HepG2 (cell line): Measurements from ENCODE around the gene PCAT6. TPM values are rescaled to one million over a fixed set of nuclear protein-coding genes. Genes with fewer than 3 reads are reported as not detected.

Experiments used
- ARNTL ChIP-seq: sonication (generic); formaldehyde crosslinking; IDR thresholded peaks from 2 replicates; pipeline ENCODE4 v1.4.0; 2020; ENCODE audit warnings: mild to moderate bottlenecking, missing genetic modification reagents
- DNMT1 ChIP-seq: sonication (generic); formaldehyde crosslinking; IDR thresholded peaks from 2 replicates; pipeline ENCODE4 v1.5.1; 2020; ENCODE audit warnings: mild to moderate bottlenecking, missing genetic modification reagents
- ELF3 ChIP-seq: IDR thresholded peaks from 2 replicates; pipeline ENCODE4 v1.6.1; 2016; ENCODE audit warnings: missing genetic modification reagents, missing compliant biosample characterization
- NFE2L2 ChIP-seq: fragments of 150-350 bp; IDR thresholded peaks from 2 replicates; pipeline ENCODE4 v1.6.1; 2014; ENCODE audit warnings: low read length
- NFYC ChIP-seq: IDR thresholded peaks from 2 replicates; pipeline ENCODE4 v1.6.1; 2016; ENCODE audit warnings: missing genetic modification reagents, missing compliant biosample characterization
- RBM39 ChIP-seq: fragments of 200-400 bp; formaldehyde crosslinking; IDR thresholded peaks from one replicate; pipeline ENCODE4 v1.6.1; 2018; ENCODE audit warnings: antibody characterized with exemption, mild to moderate bottlenecking, low read depth, low read length; ENCODE audit not compliant: poor library complexity, severe bottlenecking
- RXRA ChIP-seq: sonication (generic); formaldehyde crosslinking; IDR thresholded peaks from 2 replicates; pipeline ENCODE4 v1.5.1; 2020; ENCODE audit warnings: missing genetic modification reagents
- SMARCC2 ChIP-seq: fragments of 450-650 bp; IDR thresholded peaks from 2 replicates; pipeline ENCODE4 v1.6.1; 2017; ENCODE audit warnings: antibody characterized with exemption, mild to moderate bottlenecking
- SP4 ChIP-seq: sonication (generic); formaldehyde crosslinking; IDR thresholded peaks from 2 replicates; pipeline ENCODE4 v1.8.1; 2023; ENCODE audit warnings: mild to moderate bottlenecking, missing genetic modification reagents
- TAF15 ChIP-seq: fragments of 200-400 bp; formaldehyde crosslinking; IDR thresholded peaks from one replicate; pipeline ENCODE4 v1.6.1; 2018; ENCODE audit warnings: mild to moderate bottlenecking, low read depth, low read length; ENCODE audit not compliant: poor library complexity, severe bottlenecking
- ZKSCAN5 ChIP-seq: sonication (generic); formaldehyde crosslinking; IDR thresholded peaks from 2 replicates; pipeline ENCODE4 v1.5.1; 2020; ENCODE audit warnings: mild to moderate bottlenecking, missing genetic modification reagents
- ZMAT3 ChIP-seq: sonication (generic); formaldehyde crosslinking; conservative IDR thresholded peaks from 2 replicates; pipeline ENCODE4 v1.7.0; 2021; ENCODE audit warnings: missing genetic modification reagents
- ZNF343 ChIP-seq: sonication (generic); formaldehyde crosslinking; IDR thresholded peaks from 2 replicates; pipeline ENCODE4 v1.4.0; 2020; ENCODE audit warnings: mild to moderate bottlenecking, missing genetic modification reagents
- ZNF484 ChIP-seq: sonication (generic); formaldehyde crosslinking; IDR thresholded peaks from 2 replicates; pipeline ENCODE4 v1.5.1; 2020; ENCODE audit warnings: mild to moderate bottlenecking, low read depth, missing genetic modification reagents, borderline replicate concordance
- ZNF709 ChIP-seq: sonication (generic); formaldehyde crosslinking; IDR thresholded peaks from 2 replicates; pipeline ENCODE4 v1.5.0; 2020; ENCODE audit warnings: mild to moderate bottlenecking, missing genetic modification reagents
- polyA plus RNA-seq, 8 experiments: library from polyadenylated mRNA; depleted of rRNA in 3 of 8; stranded (reverse) in 7 of 8; unstranded in 1 of 8; fragments of >200 nt; fragmentation: Illumina TruSeq in 4 of 8; extraction: Trizol in 4 of 8; gene quantifications; 2 replicates each; pipeline versions ENCODE4 v1.2.1 to v1.2.3, GENCODE V29; 2011 to 2016; ENCODE audit warnings: low read depth in 4 of 8, missing spikeins in 1 of 8, mixed read lengths in 1 of 8; ENCODE audit not compliant: insufficient read depth in 1 of 8
- total RNA-seq, 5 experiments: library from RNA; depleted of rRNA; stranded (reverse); fragments of >200 nt; fragmentation: Illumina TruSeq; extraction: Trizol; gene quantifications; 2 replicates each; pipeline ENCODE4 v1.2.3, GENCODE V29; 2016; ENCODE audit warnings: low read depth in 1 of 5
- TF ChIP-seq, protein P1 (sequence below): sonication (generic); formaldehyde crosslinking; IDR thresholded peaks from 2 replicates; pipeline ENCODE4 v1.4.0; 2020; ENCODE audit warnings: missing genetic modification reagents
- TF ChIP-seq, protein P2 (sequence below): sonication (generic); formaldehyde crosslinking; IDR thresholded peaks from 2 replicates; pipeline ENCODE4 v1.9.0; 2021; ENCODE audit warnings: mild to moderate bottlenecking, missing genetic modification reagents

Gene PCAT6
- total and polyA plus RNA-seq, 2 of the 13 experiments (the other 11 are each of a cell fraction or from before 2014, with no cell fraction given), result 0.60 to 4.4 TPM

DNA sequence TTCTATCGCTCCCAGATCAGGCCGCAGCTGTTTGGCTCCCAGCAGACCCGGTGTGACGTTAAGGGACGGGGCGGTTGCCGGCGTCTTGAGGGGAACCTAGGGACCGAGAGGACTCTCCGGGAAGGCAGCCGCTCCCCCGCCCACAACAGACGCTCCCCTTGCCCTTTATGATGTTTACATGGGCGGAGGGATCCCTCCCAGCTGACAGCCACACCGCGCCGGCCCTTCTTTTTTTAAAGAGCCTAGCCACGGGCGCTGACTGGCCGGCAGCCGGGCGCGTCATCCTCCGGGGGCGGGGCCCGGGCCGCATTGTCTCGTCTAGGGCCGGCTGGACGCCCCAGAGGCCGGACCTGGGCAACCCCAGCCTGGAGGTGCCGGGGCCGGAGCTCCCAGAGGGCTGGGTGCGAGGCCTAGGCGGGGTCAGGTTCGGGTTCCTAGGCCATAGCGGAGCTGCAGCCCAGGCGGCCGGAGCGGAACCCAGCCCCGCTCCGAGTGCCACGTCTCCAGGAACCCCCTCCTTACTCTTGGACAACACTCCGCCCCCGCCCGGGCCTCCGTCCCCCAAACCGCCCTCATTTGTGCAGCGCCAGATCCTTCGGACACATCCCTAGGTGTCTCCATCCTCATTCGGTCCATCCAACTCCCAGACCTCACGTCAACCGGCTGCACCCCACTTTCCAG is at the start of gene PCAT6 (continued):
- TF ChIP-seq, protein P1, sequence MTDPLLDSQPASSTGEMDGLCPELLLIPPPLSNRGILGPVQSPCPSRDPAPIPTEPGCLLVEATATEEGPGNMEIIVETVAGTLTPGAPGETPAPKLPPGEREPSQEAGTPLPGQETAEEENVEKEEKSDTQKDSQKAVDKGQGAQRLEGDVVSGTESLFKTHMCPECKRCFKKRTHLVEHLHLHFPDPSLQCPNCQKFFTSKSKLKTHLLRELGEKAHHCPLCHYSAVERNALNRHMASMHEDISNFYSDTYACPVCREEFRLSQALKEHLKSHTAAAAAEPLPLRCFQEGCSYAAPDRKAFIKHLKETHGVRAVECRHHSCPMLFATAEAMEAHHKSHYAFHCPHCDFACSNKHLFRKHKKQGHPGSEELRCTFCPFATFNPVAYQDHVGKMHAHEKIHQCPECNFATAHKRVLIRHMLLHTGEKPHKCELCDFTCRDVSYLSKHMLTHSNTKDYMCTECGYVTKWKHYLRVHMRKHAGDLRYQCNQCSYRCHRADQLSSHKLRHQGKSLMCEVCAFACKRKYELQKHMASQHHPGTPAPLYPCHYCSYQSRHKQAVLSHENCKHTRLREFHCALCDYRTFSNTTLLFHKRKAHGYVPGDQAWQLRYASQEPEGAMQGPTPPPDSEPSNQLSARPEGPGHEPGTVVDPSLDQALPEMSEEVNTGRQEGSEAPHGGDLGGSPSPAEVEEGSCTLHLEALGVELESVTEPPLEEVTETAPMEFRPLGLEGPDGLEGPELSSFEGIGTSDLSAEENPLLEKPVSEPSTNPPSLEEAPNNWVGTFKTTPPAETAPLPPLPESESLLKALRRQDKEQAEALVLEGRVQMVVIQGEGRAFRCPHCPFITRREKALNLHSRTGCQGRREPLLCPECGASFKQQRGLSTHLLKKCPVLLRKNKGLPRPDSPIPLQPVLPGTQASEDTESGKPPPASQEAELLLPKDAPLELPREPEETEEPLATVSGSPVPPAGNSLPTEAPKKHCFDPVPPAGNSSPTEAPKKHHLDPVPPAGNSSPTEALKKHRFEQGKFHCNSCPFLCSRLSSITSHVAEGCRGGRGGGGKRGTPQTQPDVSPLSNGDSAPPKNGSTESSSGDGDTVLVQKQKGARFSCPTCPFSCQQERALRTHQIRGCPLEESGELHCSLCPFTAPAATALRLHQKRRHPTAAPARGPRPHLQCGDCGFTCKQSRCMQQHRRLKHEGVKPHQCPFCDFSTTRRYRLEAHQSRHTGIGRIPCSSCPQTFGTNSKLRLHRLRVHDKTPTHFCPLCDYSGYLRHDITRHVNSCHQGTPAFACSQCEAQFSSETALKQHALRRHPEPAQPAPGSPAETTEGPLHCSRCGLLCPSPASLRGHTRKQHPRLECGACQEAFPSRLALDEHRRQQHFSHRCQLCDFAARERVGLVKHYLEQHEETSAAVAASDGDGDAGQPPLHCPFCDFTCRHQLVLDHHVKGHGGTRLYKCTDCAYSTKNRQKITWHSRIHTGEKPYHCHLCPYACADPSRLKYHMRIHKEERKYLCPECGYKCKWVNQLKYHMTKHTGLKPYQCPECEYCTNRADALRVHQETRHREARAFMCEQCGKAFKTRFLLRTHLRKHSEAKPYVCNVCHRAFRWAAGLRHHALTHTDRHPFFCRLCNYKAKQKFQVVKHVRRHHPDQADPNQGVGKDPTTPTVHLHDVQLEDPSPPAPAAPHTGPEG (CRISPR knock-in tag), result no peak
- TF ChIP-seq, protein P2, sequence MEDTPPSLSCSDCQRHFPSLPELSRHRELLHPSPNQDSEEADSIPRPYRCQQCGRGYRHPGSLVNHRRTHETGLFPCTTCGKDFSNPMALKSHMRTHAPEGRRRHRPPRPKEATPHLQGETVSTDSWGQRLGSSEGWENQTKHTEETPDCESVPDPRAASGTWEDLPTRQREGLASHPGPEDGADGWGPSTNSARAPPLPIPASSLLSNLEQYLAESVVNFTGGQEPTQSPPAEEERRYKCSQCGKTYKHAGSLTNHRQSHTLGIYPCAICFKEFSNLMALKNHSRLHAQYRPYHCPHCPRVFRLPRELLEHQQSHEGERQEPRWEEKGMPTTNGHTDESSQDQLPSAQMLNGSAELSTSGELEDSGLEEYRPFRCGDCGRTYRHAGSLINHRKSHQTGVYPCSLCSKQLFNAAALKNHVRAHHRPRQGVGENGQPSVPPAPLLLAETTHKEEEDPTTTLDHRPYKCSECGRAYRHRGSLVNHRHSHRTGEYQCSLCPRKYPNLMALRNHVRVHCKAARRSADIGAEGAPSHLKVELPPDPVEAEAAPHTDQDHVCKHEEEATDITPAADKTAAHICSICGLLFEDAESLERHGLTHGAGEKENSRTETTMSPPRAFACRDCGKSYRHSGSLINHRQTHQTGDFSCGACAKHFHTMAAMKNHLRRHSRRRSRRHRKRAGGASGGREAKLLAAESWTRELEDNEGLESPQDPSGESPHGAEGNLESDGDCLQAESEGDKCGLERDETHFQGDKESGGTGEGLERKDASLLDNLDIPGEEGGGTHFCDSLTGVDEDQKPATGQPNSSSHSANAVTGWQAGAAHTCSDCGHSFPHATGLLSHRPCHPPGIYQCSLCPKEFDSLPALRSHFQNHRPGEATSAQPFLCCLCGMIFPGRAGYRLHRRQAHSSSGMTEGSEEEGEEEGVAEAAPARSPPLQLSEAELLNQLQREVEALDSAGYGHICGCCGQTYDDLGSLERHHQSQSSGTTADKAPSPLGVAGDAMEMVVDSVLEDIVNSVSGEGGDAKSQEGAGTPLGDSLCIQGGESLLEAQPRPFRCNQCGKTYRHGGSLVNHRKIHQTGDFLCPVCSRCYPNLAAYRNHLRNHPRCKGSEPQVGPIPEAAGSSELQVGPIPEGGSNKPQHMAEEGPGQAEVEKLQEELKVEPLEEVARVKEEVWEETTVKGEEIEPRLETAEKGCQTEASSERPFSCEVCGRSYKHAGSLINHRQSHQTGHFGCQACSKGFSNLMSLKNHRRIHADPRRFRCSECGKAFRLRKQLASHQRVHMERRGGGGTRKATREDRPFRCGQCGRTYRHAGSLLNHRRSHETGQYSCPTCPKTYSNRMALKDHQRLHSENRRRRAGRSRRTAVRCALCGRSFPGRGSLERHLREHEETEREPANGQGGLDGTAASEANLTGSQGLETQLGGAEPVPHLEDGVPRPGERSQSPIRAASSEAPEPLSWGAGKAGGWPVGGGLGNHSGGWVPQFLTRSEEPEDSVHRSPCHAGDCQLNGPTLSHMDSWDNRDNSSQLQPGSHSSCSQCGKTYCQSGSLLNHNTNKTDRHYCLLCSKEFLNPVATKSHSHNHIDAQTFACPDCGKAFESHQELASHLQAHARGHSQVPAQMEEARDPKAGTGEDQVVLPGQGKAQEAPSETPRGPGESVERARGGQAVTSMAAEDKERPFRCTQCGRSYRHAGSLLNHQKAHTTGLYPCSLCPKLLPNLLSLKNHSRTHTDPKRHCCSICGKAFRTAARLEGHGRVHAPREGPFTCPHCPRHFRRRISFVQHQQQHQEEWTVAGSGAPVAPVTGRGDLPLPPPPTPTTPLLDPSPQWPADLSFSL, result no peak
- TF ChIP-seq DNMT1 (no peak), ARNTL (CRISPR knock-in tag) (no peak), RXRA (CRISPR knock-in tag) (peak; percentile 53; the same call in 1 of the 2 replicates), NFYC (CRISPR knock-in tag) (peak; percentile 75), NFE2L2 (no peak), ZMAT3 (CRISPR knock-in tag) (0 out of 2 replicates have a peak, but pooled peaks have one; percentile 57), ZNF484 (no peak), SP4 (CRISPR knock-in tag) (peak; percentile 75), ELF3 (peak; percentile 34), ZNF343 (CRISPR knock-in tag) (no peak), RBM39 (no peak), ZNF709 (CRISPR knock-in tag) (0 out of 2 replicates have a peak, but pooled peaks have one; percentile 26), SMARCC2 (no peak), ZKSCAN5 (CRISPR knock-in tag) (no peak), TAF15 (no peak)
